Measurements from ENCODE around the gene TRAIP.

- no peak for TF ChIP-seq CTCF (IDR thresholded peaks at IDR 0.05)
- no peak for TF ChIP-seq POLR2A (IDR thresholded peaks at IDR 0.05)
These were observed 11.7 kb downstream of the TRAIP start for GRCh38 chr3:49844464-49845183.

Measured in Peyer's patch (tissue), 4 donors.